ENCODE data around the gene IL22RA2. TPM values are rescaled to one million over a fixed set of nuclear protein-coding genes. Genes with fewer than 3 reads are reported as not detected.

IL22RA2 gene
- total and polyA plus RNA-seq, 4 donors: 0.05 TPM; not detected in 3

- Histone ChIP-seq H3K36me3 (ENCODE audit: control insufficient read depth in 4 of 4, insufficient read depth in 3 of 4, low read depth in 1 of 4, low read length in 3 of 4) (no peaks in the 10 kb centered on the region), H3K27me3 (ENCODE audit: control insufficient read depth in 4 of 4, insufficient read depth in 4 of 4, low read length in 3 of 4) (no peaks in the 10 kb centered on the region), H3K4me3 (ENCODE audit: low read depth in 1 of 3, low read length in 3 of 3) (no peak overlapping the region), H3K9ac (ENCODE audit: low read depth in 1 of 2, low read length in 2 of 2) (no peak overlapping the region), H3K27ac (ENCODE audit: low read depth in 1 of 2, low read length in 2 of 2) (no peak overlapping the region), H3K4me1 (ENCODE audit: control insufficient read depth in 4 of 4, insufficient read depth in 4 of 4, low read length in 3 of 4) (no peaks in the 10 kb centered on the region), H3K9me3 (ENCODE audit: control insufficient read depth in 4 of 4, low read length in 3 of 4) (peaks cover 5 to 50% (median 13%) of the 10 kb centered on the region in 4 donors)
- TF ChIP-seq JUND (IDR thresholded peaks at IDR 0.05) (no peak), MAX (IDR thresholded peaks at IDR 0.05) (no peak), HNF4G (IDR thresholded peaks at IDR 0.05) (no peak), YY1 (IDR thresholded peaks at IDR 0.05) (no peak), FOXA1 (IDR thresholded peaks at IDR 0.05) (no peak), ZBTB33 (IDR thresholded peaks at IDR 0.05) (no peak), GABPA (IDR thresholded peaks at IDR 0.05 in 1 of 2, conservative IDR thresholded peaks at IDR 0.05 in 1 of 2) (no peak), ATF3 (IDR thresholded peaks at IDR 0.05) (no peak), EGR1 (IDR thresholded peaks at IDR 0.05; ENCODE audit: low read depth in 2 of 2) (no peak), NR2F2 (IDR thresholded peaks at IDR 0.05) (no peak), TAF1 (conservative IDR thresholded peaks at IDR 0.05) (no peak), FOXA2 (IDR thresholded peaks at IDR 0.05) (no peak), HNF4A (conservative IDR thresholded peaks at IDR 0.05) (no peak), RAD21 (IDR thresholded peaks at IDR 0.05) (no peak), SP1 (IDR thresholded peaks at IDR 0.05) (no peak)
- DNase-seq (ENCODE audit: low spot score): no peak
- 77% methylated on average over 3 of the region's 3 CpGs for WGBS
These were observed 8.6 kb upstream of the IL22RA2 start for GRCh38 chr6:137181891-137182653.

- Histone ChIP-seq H3K4me3 (ENCODE audit: low read depth in 1 of 3, low read length in 3 of 3) (no peak overlapping the region), H3K4me1 (ENCODE audit: control insufficient read depth in 4 of 4, insufficient read depth in 4 of 4, low read length in 3 of 4) (no peaks in the 10 kb centered on the region), H3K27me3 (ENCODE audit: control insufficient read depth in 4 of 4, insufficient read depth in 4 of 4, low read length in 3 of 4) (no peaks in the 10 kb centered on the region), H3K27ac (ENCODE audit: low read depth in 1 of 2, low read length in 2 of 2) (no peak overlapping the region), H3K9ac (ENCODE audit: low read depth in 1 of 2, low read length in 2 of 2) (no peak overlapping the region), H3K36me3 (ENCODE audit: control insufficient read depth in 4 of 4, insufficient read depth in 3 of 4, low read depth in 1 of 4, low read length in 3 of 4) (no peaks in the 10 kb centered on the region), H3K9me3 (ENCODE audit: control insufficient read depth in 4 of 4, low read length in 3 of 4) (peaks cover 0 to 13% (median 4%) of the 10 kb centered on the region in 4 donors)
- WGBS: 95% methylated on average over 1 of the region's 1 CpG
- TF ChIP-seq GABPA (IDR thresholded peaks at IDR 0.05 in 1 of 2, conservative IDR thresholded peaks at IDR 0.05 in 1 of 2): no peak
- no peak for TF ChIP-seq JUND (IDR thresholded peaks at IDR 0.05)
- TF ChIP-seq TAF1 (conservative IDR thresholded peaks at IDR 0.05): no peak
- TF ChIP-seq YY1 (IDR thresholded peaks at IDR 0.05): no peak
- no peak for TF ChIP-seq EGR1 (IDR thresholded peaks at IDR 0.05; ENCODE audit: low read depth in 2 of 2)
- TF ChIP-seq ATF3 (IDR thresholded peaks at IDR 0.05): no peak
- TF ChIP-seq RAD21 (IDR thresholded peaks at IDR 0.05): no peak
- no peak for TF ChIP-seq FOXA2 (IDR thresholded peaks at IDR 0.05)
- no peak for DNase-seq (ENCODE audit: low spot score)
These were observed 4.2 kb upstream of the IL22RA2 start for GRCh38 chr6:137177611-137178010.

GRCh38 chr6:137176729-137177128 is 3.3 kb upstream of the IL22RA2 start:
- H3K36me3 ChIP-seq (ENCODE audit: control insufficient read depth in 4 of 4, insufficient read depth in 3 of 4, low read depth in 1 of 4, low read length in 3 of 4): no peaks in the 10 kb centered on the region
- no peak for DNase-seq (ENCODE audit: low spot score)
- no peak overlapping the region for H3K4me3 ChIP-seq (ENCODE audit: low read depth in 1 of 3, low read length in 3 of 3)
- WGBS: 87% methylated on average over 5 of the region's 5 CpGs
- H3K4me1 ChIP-seq (ENCODE audit: control insufficient read depth in 4 of 4, insufficient read depth in 4 of 4, low read length in 3 of 4): no peaks in the 10 kb centered on the region
- H3K27me3 ChIP-seq (ENCODE audit: control insufficient read depth in 4 of 4, insufficient read depth in 4 of 4, low read length in 3 of 4): no peaks in the 10 kb centered on the region
- H3K27ac ChIP-seq (ENCODE audit: low read depth in 1 of 2, low read length in 2 of 2): no peak overlapping the region
- H3K9ac ChIP-seq (ENCODE audit: low read depth in 1 of 2, low read length in 2 of 2): no peak overlapping the region
- peaks cover 0 to 5% (median 4%) of the 10 kb centered on the region in 4 donors for H3K9me3 ChIP-seq (ENCODE audit: control insufficient read depth in 4 of 4, low read length in 3 of 4)
- TF ChIP-seq ATF3 (IDR thresholded peaks at IDR 0.05) (no peak), HNF4A (conservative IDR thresholded peaks at IDR 0.05) (no peak), NR2F2 (IDR thresholded peaks at IDR 0.05) (no peak), HNF4G (IDR thresholded peaks at IDR 0.05) (no peak), FOXA1 (IDR thresholded peaks at IDR 0.05) (no peak), RAD21 (IDR thresholded peaks at IDR 0.05) (no peak), YY1 (IDR thresholded peaks at IDR 0.05) (no peak), REST (IDR thresholded peaks at IDR 0.05) (no peak), CTCF (IDR thresholded peaks at IDR 0.05; ENCODE audit: low read depth, low read length, missing input control) (no peak), GABPA (IDR thresholded peaks at IDR 0.05 in 1 of 2, conservative IDR thresholded peaks at IDR 0.05 in 1 of 2) (no peak)
